H54 (cell line): ENCODE measurements around the gene PHKA2.
"Not testable (repeated sequence)": the region's sequence is repeated elsewhere in the genome, so short reads cannot be mapped to it uniquely, and the experiment has no call there.

Source experiments
- DNase-seq: peaks from one replicate; pipeline ENCODE4 v3.0.0; 2011; ENCODE audit warnings: low spot score, mixed read lengths; ENCODE audit not compliant: insufficient read length
- FAIRE-seq: peaks from 3 replicates; lab custom pipeline; 2011; peaks lifted over from hg19 to GRCh38; lab: Jason Lieb, UNC
- POLR2A ChIP-seq: IDR thresholded peaks from 2 replicates; pipeline ENCODE4 v1.6.1; 2011; ENCODE audit warnings: low read depth, mild to moderate bottlenecking, low read length

PHKA2 gene, protein sequence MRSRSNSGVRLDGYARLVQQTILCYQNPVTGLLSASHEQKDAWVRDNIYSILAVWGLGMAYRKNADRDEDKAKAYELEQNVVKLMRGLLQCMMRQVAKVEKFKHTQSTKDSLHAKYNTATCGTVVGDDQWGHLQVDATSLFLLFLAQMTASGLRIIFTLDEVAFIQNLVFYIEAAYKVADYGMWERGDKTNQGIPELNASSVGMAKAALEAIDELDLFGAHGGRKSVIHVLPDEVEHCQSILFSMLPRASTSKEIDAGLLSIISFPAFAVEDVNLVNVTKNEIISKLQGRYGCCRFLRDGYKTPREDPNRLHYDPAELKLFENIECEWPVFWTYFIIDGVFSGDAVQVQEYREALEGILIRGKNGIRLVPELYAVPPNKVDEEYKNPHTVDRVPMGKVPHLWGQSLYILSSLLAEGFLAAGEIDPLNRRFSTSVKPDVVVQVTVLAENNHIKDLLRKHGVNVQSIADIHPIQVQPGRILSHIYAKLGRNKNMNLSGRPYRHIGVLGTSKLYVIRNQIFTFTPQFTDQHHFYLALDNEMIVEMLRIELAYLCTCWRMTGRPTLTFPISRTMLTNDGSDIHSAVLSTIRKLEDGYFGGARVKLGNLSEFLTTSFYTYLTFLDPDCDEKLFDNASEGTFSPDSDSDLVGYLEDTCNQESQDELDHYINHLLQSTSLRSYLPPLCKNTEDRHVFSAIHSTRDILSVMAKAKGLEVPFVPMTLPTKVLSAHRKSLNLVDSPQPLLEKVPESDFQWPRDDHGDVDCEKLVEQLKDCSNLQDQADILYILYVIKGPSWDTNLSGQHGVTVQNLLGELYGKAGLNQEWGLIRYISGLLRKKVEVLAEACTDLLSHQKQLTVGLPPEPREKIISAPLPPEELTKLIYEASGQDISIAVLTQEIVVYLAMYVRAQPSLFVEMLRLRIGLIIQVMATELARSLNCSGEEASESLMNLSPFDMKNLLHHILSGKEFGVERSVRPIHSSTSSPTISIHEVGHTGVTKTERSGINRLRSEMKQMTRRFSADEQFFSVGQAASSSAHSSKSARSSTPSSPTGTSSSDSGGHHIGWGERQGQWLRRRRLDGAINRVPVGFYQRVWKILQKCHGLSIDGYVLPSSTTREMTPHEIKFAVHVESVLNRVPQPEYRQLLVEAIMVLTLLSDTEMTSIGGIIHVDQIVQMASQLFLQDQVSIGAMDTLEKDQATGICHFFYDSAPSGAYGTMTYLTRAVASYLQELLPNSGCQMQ

DNA sequence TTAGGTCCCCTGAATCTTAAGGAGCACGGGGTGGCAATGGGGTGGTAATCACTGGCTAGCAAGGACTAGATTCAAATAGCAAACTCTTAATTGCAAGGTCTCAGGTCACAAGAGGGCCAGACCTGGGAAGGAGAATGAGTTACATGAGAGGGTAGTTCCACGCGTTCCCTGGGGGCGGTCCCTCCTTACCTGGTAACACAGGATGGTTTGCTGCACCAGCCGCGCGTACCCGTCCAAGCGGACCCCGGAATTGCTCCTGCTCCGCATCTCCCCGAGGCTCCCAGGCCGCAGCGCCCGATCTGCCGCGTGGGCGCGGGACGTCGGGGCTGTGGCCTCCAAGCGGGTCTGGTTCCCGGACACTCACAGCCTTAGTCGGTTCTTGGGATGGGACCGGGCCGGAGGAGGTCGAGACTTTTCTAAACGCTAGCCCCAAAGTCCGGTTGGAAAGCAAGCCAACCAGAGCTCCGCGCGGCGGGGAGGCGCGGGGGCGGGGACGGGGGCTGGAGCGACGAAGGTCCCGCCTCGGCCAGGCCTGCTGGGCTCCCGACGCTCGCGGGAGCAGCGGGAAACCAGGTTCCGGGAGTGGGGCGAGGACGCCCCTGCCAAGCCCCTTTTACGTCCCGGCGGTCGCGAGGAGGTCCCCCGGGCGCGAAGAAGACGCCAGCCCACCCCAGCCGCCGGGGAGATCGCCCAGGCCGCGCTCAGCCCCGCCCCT, at the start of gene PHKA2:
Gene PHKA2 (minus strand): TSS at position 449 of the 715 bp plus-strand sequence. CDS start 182 bp downstream, at position 267.
- FAIRE-seq (no peak), DNase-seq (peak; percentile 9)
- TF ChIP-seq POLR2A, result no peak

GRCh38 chrX:19030805-19031204, 46.9 kb upstream of the PHKA2 start:
- FAIRE-seq, result no peak
- no peak for TF ChIP-seq POLR2A
- DNase-seq, result no peak

- FAIRE-seq (no peak), DNase-seq (no peak)
- TF ChIP-seq POLR2A, result no peak
Measured at GRCh38 chrX:19028560-19028959, 44.6 kb upstream of the PHKA2 start.

GRCh38 chrX:19024366-19024765, 40.5 kb upstream of the PHKA2 start:
- no peak for TF ChIP-seq POLR2A
- DNase-seq, result no peak
- no peak for FAIRE-seq

- DNase-seq (no peak), FAIRE-seq (no peak)
- no peak for TF ChIP-seq POLR2A
Measured at GRCh38 chrX:19019996-19020395, 36.1 kb upstream of the PHKA2 start.

DNA sequence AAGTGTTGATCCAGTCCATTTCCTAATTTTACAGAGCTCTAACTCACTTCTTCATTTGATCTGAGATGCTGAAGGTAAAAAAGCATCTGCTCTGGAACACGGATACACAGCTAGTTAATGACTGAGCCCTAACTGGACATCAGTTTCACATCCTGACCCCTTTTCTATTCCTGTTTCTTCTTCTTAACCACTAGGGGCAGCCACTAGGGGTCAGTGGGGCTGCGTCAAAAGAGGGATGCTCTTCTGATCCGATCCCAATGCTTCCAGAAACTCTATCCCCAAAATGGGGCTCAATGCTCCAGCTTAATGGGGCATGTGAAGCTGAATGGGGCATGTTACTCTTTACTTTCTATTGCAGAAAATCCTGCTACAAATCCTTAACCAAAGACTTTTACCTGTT, 33.4 kb upstream of the PHKA2 start:
- TF ChIP-seq POLR2A, result no peak
- peak; percentile 1 for DNase-seq
- FAIRE-seq, result no peak

DNA sequence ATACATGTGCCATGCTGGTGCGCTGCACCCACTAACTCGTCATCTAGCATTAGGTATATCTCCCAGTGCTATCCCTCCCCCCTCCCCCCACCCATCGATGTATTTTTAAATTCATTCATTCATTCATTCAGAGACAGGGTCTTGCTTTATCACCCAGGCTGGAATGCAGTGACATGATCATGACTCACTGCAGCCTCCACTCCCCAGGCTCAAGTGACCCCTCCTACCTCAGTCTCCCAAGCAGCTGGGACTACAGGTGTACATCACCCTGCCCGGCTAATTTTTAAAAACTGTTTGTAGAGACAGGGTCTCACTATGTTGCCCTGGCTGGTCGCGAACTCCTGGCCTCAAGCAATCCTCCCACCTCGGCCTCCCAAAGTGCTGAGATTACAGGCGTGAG, 32.7 kb upstream of the PHKA2 start:
- FAIRE-seq, DNase-seq: not testable (repeated sequence)

- no peak for FAIRE-seq
- TF ChIP-seq POLR2A, result no peak
- no peak for DNase-seq
Measured at GRCh38 chrX:19007868-19008267, 24.0 kb upstream of the PHKA2 start.

- DNase-seq, result no peak
- no peak for TF ChIP-seq POLR2A
- no peak for FAIRE-seq
Measured at GRCh38 chrX:19007011-19007410, 23.1 kb upstream of the PHKA2 start.

DNA sequence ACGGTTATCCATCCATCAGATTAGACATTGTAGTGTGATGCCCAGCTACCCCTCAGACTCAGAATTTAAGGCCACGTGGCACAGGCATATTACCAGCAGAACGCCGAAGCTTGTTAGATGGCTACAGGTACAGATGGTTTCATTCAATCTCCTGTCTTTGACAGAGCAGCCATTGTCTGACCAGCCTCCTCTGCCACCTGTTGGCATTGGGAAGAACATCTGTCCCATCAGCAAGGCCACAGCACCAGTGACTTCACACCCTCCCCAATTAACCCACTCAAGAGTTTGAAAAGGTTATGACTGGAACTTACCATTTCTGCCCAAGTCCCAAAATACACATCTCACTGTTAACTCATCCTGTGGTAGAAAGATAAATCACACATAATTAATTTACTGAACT, 22.0 kb upstream of the PHKA2 start:
- TF ChIP-seq POLR2A, result no peak
- no peak for FAIRE-seq
- DNase-seq, result no peak

DNA sequence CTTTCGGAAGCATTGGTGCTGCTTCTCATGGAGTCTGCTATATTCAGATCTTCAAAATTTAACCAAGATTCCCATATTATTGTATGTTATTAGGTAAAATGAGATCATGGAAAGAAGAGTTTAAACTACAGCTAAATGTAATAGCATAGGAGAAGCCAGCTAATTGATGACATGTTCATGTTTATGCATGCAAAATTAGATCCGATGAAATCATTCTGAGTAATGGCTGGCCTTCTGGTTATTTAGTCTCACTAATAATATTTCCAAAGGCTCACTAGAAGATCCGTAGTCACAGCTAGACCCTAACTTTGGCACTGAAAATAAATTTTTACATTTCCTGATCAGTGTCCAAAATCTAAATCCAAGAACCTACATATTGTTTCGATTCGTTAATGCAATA, 19.8 kb upstream of the PHKA2 start:
- no peak for FAIRE-seq
- TF ChIP-seq POLR2A, result no peak

GRCh38 chrX:18998653-18999052, 14.7 kb upstream of the PHKA2 start:
- DNase-seq (no peak), FAIRE-seq (no peak)
- TF ChIP-seq POLR2A, result no peak

More for the DNA sequence above, 19.8 kb upstream of the PHKA2 start:
- no peak for DNase-seq

GRCh38 chrX:18997916-18998315, 14.0 kb upstream of the PHKA2 start:
- FAIRE-seq (no peak), DNase-seq (no peak)
- TF ChIP-seq POLR2A, result no peak
